ENCODE measurements around the gene OMA1.

DNA sequence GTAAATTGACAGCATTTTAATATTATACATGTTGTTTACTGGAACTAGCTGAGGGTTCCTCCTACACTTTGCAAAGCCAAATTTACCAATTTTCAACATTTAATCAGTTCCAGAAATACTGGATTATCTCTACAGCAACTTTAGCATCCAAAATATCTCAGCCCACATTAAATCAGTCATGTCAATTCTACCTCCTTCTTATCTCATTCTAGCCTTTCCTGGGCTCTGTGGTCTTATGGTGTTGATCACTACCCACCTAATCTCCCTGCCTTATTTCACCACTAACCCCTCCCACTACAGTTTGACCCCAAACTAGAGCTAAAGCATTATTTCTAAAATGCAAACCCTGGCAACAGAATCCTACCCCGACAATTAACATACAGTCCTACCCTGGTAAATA, 3.3 kb downstream of the OMA1 start:
- TF ChIP-seq EZH2 (IDR thresholded peaks at IDR 0.05; ENCODE audit: low read length), result no peak
- TF ChIP-seq, protein P1, sequence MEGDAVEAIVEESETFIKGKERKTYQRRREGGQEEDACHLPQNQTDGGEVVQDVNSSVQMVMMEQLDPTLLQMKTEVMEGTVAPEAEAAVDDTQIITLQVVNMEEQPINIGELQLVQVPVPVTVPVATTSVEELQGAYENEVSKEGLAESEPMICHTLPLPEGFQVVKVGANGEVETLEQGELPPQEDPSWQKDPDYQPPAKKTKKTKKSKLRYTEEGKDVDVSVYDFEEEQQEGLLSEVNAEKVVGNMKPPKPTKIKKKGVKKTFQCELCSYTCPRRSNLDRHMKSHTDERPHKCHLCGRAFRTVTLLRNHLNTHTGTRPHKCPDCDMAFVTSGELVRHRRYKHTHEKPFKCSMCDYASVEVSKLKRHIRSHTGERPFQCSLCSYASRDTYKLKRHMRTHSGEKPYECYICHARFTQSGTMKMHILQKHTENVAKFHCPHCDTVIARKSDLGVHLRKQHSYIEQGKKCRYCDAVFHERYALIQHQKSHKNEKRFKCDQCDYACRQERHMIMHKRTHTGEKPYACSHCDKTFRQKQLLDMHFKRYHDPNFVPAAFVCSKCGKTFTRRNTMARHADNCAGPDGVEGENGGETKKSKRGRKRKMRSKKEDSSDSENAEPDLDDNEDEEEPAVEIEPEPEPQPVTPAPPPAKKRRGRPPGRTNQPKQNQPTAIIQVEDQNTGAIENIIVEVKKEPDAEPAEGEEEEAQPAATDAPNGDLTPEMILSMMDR (optimal IDR thresholded peaks at IDR 0.05 in 1 of 3, IDR thresholded peaks at IDR 0.05 in 1 of 3, conservative IDR thresholded peaks at IDR 0.05 in 1 of 3; ENCODE audit: extremely low read depth in 1 of 3, insufficient read depth in 2 of 3, low read length in 3 of 3), result no peak

Data from keratinocyte (primary cell).